Measurements from ENCODE around the gene PGM2. TPM values are rescaled to one million over a fixed set of nuclear protein-coding genes. Genes with fewer than 3 reads are reported as not detected.

The PGM2 gene
- total RNA-seq, 6 donors from 2014 or later, result 11.1 to 30.6 (median 14.1) TPM

DNA sequence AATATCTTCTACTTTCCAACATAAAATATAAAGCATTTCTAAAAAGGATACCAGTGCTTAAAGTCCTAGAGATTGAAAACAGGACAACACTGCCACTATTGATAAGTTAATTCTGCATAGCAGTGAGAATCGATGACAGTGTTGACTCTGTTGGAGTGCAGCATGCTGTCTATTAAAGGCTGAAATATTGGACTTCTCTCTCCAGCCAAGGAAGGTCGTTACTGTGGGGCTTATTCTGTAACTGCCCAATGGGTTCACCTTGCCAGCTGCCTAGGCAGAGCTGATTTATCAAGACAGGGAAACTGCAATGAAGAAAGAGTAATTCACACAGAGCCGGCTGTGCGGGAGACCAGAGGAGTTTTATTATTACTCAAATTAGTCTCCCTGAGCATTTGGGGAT is 37.7 kb upstream of the PGM2 start:
- no peak for ATAC-seq (ENCODE audit: low FRiP score in 2 of 2)
- DNase-seq, result no peak
- WGBS, 2 donors, result 84 to 85% methylated on average over 4 of the region's 4 CpGs
- Histone ChIP-seq H3K27ac (no peak overlapping the region), H3K4me1 (no peaks in the 10 kb centered on the region), H3K27me3 (no peaks in the 10 kb centered on the region), H3K4me3 (no peak overlapping the region), H3K9me3 (no peaks in the 10 kb centered on the region), H3K36me3 (no peaks in the 10 kb centered on the region)
- TF ChIP-seq, protein P1, sequence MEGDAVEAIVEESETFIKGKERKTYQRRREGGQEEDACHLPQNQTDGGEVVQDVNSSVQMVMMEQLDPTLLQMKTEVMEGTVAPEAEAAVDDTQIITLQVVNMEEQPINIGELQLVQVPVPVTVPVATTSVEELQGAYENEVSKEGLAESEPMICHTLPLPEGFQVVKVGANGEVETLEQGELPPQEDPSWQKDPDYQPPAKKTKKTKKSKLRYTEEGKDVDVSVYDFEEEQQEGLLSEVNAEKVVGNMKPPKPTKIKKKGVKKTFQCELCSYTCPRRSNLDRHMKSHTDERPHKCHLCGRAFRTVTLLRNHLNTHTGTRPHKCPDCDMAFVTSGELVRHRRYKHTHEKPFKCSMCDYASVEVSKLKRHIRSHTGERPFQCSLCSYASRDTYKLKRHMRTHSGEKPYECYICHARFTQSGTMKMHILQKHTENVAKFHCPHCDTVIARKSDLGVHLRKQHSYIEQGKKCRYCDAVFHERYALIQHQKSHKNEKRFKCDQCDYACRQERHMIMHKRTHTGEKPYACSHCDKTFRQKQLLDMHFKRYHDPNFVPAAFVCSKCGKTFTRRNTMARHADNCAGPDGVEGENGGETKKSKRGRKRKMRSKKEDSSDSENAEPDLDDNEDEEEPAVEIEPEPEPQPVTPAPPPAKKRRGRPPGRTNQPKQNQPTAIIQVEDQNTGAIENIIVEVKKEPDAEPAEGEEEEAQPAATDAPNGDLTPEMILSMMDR (IDR thresholded peaks at IDR 0.05), result no peak
- TF ChIP-seq POLR2A (IDR thresholded peaks at IDR 0.05), result no peak
- no peak for TF ChIP-seq EP300 (IDR thresholded peaks at IDR 0.05)
- no peak for TF ChIP-seq POLR2AphosphoS5 (IDR thresholded peaks at IDR 0.05)

DNA sequence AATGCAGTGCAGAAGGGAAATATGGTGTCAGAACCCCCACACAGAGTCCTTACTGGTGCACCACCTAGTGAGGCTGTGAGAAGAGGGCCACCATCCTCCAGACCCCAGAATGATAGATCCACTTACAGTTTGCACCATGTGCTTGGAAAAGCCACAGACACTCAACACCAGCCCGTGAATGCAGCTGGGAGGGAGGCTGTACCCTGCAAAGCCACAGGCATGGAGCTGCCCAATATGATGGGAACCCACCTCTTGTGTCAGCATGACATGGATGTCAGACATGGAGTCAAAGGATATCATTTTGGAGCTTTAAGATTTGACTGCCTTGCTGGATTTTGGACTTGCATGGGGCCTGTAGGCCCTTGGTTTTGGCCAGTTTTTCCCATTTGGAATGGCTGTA is 34.2 kb upstream of the PGM2 start:
- 93 to 100% methylated on average over 1 of the region's 1 CpG for WGBS, 2 donors
- no peak for TF ChIP-seq EP300 (IDR thresholded peaks at IDR 0.05)
- TF ChIP-seq, protein P1 (IDR thresholded peaks at IDR 0.05), result no peak
- TF ChIP-seq POLR2A (IDR thresholded peaks at IDR 0.05), result no peak
- no peak for TF ChIP-seq POLR2AphosphoS5 (IDR thresholded peaks at IDR 0.05)
- Histone ChIP-seq H3K27me3 (no peaks in the 10 kb centered on the region), H3K4me3 (no peak overlapping the region), H3K9me3 (no peaks in the 10 kb centered on the region), H3K4me1 (no peaks in the 10 kb centered on the region), H3K36me3 (no peaks in the 10 kb centered on the region), H3K27ac (no peak overlapping the region)
- ATAC-seq (ENCODE audit: low FRiP score in 2 of 2) (no peak), DNase-seq (no peak)

DNA sequence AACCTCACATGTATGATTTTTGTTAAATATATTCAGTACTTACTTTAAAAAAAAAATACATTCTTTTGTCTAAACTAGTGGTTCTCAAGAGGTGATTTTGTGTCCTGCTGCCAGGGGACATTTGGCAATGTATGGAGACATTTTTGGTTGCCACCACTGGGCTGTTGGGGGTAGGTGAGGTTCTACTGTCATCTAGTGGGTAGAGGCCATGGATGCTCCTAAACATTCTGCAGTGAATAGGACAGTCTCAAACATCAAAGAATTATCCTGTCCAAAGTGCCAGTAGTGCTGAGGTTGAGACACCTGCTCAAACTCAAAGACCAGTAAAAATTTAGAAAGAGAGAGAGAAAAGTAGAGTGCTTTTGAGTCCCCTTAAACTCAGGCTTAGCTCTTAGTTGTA is 32.9 kb upstream of the PGM2 start:
- H3K36me3 ChIP-seq, result no peaks in the 10 kb centered on the region
- no peak overlapping the region for H3K4me3 ChIP-seq
- H3K9me3 ChIP-seq, result no peaks in the 10 kb centered on the region
- H3K27me3 ChIP-seq, result no peaks in the 10 kb centered on the region
- peak in 1 of 2 donors; percentile 57 for ATAC-seq (ENCODE audit: low FRiP score in 2 of 2)
- H3K4me1 ChIP-seq, result no peaks in the 10 kb centered on the region
- peak in 1 of 2 donors; percentile 25 for DNase-seq
- no peak overlapping the region for H3K27ac ChIP-seq
- TF ChIP-seq EP300 (IDR thresholded peaks at IDR 0.05) (no peak), POLR2AphosphoS5 (IDR thresholded peaks at IDR 0.05) (no peak), POLR2A (IDR thresholded peaks at IDR 0.05) (no peak)
- TF ChIP-seq, protein P1 (IDR thresholded peaks at IDR 0.05), result peak in 5 of 6 experiments; percentile 18 to 57 (median 30)

DNA sequence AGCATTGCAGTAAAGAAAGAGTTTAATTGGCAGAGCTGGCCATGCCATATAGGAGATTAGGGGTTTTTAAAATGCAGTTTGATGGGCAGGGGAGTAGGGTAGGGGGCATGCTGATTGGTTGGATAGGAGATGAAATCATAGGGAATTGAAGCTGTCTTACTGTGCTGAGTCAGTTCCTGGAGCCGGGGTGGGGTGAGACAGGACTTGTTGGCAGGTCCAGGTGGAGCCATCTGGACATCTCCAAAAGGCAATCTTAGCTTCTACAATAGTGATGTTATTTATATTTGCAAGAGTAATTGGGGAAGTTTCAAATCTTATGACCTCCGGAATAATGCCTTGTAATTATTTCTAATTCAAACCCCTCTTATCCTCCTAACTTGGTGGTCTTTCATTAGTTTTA is 32.4 kb upstream of the PGM2 start:
- DNase-seq, result no peak
- WGBS, 2 donors, result 44 to 85% methylated on average over 2 of the region's 2 CpGs
- no peaks in the 10 kb centered on the region for H3K9me3 ChIP-seq
- H3K36me3 ChIP-seq, result no peaks in the 10 kb centered on the region
- H3K27ac ChIP-seq, result no peak overlapping the region
- no peak for TF ChIP-seq EP300 (IDR thresholded peaks at IDR 0.05)
- no peak for TF ChIP-seq POLR2A (IDR thresholded peaks at IDR 0.05)
- TF ChIP-seq, protein P1 (IDR thresholded peaks at IDR 0.05), result no peak
- no peak for TF ChIP-seq POLR2AphosphoS5 (IDR thresholded peaks at IDR 0.05)
- H3K4me1 ChIP-seq, result no peaks in the 10 kb centered on the region
- no peaks in the 10 kb centered on the region for H3K27me3 ChIP-seq
- ATAC-seq (ENCODE audit: low FRiP score in 2 of 2), result no peak
- no peak overlapping the region for H3K4me3 ChIP-seq

DNA sequence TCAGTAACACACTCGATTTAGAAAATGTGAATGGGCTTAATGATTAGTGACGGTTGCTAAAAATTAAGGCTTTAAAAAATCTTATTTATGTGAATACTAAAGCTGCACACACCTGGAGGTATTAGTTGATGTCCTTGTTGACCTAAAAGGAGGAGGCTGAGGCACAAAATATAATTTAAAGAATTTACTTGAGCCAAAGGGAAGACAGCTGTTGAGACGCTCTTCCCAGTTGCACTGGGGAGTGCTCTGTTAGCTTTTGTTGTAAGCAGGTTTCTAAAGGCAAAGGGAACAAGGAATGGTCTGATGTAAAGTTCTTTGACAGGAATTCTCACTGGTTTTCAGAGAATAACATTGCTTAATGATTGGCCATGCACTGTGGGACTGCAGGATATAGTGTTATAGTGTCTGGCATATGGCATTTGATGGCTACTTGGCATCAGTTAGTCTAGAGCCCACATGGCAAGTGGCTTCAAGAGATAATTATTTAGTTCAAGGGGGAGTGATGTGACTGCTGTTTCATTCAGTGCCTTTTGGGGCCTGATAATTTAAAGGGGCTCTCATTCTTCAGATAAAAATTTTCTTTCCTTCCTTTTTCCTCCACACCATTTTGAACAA is 30.8 kb upstream of the PGM2 start:
- no peak overlapping the region for H3K4me3 ChIP-seq
- no peak overlapping the region for H3K27ac ChIP-seq
- TF ChIP-seq, protein P1 (IDR thresholded peaks at IDR 0.05), result no peak
- TF ChIP-seq POLR2AphosphoS5 (IDR thresholded peaks at IDR 0.05) (no peak), POLR2A (IDR thresholded peaks at IDR 0.05) (no peak), EP300 (IDR thresholded peaks at IDR 0.05) (no peak)
- DNase-seq (no peak), ATAC-seq (ENCODE audit: low FRiP score in 2 of 2) (no peak)
- WGBS, 2 donors, result 71 to 78% methylated on average over 3 of the region's 3 CpGs
- H3K9me3 ChIP-seq, result no peaks in the 10 kb centered on the region
- H3K27me3 ChIP-seq, result no peaks in the 10 kb centered on the region
- H3K36me3 ChIP-seq, result no peaks in the 10 kb centered on the region
- H3K4me1 ChIP-seq, result no peaks in the 10 kb centered on the region

All from upper lobe of left lung (tissue), 6 donors.